NCI-H2196 treated with DMSO at 0.1 percent for 48 hours (cell line): ENCODE data around the gene RPN2.

Source experiments
- DNase-seq: peaks from one replicate; lab custom pipeline; 2025; ENCODE audit not compliant: unreplicated experiment; lab: John Stamatoyannopoulos, UW

The RPN2 gene

GRCh38 chr20:37288091-37288490, 109.0 kb downstream of the RPN2 start:
- peak; percentile 37 for DNase-seq

- no peak for DNase-seq
Observed at GRCh38 chr20:37290158-37290810, 111.2 kb downstream of the RPN2 start.
